HG03066 (cell line): ENCODE measurements around the gene CPA3.

Experiments
- ATAC-seq: cut with Tn5 transposase; IDR thresholded peaks from one replicate; pipeline ENCODE4 v1.9.1; 2021; ENCODE audit warnings: low read depth; ENCODE audit not compliant: unreplicated experiment

The CPA3 gene

GRCh38 chr3:148857316-148857715 lies 7.8 kb upstream of the CPA3 start:
- ATAC-seq, result no peak

GRCh38 chr3:148861277-148861869 lies 3.7 kb upstream of the CPA3 start:
- ATAC-seq, result no peak

GRCh38 chr3:148863297-148863696 lies 1.8 kb upstream of the CPA3 start:
- ATAC-seq, result no peak

- no peak for ATAC-seq
These were observed 1.3 kb upstream of the CPA3 start for GRCh38 chr3:148863814-148864213.

DNA sequence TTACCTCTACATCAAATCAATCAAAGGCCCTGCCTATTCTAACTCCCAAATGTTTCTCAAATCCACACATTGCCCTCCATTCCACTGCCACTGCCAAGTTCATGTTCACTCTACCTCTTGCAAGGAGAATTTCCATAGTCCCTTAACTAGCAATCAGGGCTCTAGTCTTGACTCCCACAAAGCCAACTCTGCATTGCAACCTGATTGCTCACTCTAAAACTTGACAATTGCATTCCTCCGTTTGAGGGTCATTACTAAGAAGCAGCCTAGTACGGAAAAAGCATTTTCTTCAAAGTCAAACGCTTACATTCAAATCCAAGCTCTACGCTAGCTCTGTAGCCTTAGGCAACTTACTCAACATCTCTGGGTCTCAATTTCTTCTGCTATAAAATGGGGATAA lies 1.2 kb downstream of the CPA3 start:
- no peak for ATAC-seq

DNA sequence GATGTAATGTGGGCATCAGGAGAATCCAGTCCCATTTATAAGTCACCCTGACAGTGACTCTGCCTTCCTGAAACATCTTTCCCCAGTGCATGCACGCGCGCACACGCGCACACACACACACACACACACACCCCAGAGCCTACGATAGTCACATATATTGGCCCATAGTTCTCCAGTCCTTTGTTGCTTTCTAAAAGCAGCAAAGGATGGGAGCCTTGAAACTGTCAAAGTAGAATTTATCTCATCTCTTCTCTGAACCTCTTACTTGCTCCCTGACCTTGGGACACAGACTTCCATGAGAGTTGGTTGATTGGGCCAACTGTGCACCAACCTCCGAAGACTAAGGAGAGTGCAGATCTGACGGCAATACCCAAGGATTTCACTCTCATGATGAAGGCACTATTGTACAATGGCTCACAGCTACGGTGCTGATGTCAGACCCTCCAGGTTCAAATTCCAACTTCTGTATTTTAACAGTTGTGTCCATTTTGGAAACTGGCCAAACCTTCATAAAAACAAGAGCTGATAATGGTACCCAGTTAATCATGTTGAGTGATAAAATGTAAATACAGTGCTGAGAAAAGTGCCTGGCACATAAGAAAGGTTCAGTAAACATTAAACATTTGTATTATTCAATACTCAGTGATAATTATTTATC lies 8.3 kb downstream of the CPA3 start:
- ATAC-seq, result no peak

GRCh38 chr3:148873977-148874376 lies 8.9 kb downstream of the CPA3 start:
- no peak for ATAC-seq

DNA sequence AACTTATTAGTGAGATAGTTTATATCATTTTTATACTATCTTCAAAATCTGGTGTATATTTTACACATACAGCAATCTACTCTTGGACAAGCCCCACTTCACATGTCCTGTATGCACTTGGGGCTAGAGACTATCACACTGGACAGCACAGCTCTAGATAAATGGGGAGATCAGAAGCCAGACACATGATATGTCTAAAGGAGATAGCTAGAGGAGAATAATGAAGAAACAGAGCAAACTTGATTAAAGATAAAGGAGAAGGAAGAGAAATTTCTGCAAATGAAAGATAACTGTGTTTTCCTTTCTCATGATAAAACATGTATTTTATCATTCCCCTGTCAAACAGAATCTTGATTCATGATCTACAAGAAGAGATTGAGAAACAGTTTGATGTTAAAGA lies 13.0 kb downstream of the CPA3 start:
- ATAC-seq, result no peak

GRCh38 chr3:148879256-148879655 lies 14.2 kb downstream of the CPA3 start:
- ATAC-seq, result no peak

GRCh38 chr3:148880681-148881080 lies 15.6 kb downstream of the CPA3 start:
- ATAC-seq, result no peak

GRCh38 chr3:148881286-148881685 lies 16.2 kb downstream of the CPA3 start:
- ATAC-seq, result no peak

DNA sequence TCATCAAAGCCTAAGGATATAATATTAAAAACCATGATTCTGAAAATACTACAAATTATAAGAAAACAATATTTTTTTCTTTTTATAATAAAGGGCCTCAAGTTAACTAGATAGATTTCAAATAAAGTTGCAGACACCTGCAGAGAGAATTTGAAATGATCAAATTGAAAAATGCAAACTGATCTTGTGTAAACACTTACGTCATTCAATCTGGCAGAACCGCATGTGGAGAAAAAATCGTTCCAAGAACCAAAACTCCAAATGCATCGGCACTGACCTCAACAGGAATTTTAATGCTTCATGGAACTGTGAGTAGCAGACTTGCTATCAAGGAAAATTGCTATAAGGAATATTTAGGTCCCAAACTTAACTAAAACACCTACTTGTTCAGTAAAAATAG lies 17.2 kb downstream of the CPA3 start:
- no peak for ATAC-seq

- ATAC-seq, result no peak
These were observed 18.1 kb downstream of the CPA3 start for GRCh38 chr3:148883163-148883562.

GRCh38 chr3:148884261-148884660 lies 19.2 kb downstream of the CPA3 start:
- ATAC-seq, result no peak

GRCh38 chr3:148889828-148890227 lies 24.7 kb downstream of the CPA3 start:
- no peak for ATAC-seq

GRCh38 chr3:148896062-148896461 lies 31.0 kb downstream of the CPA3 start:
- ATAC-seq, result no peak

GRCh38 chr3:148901987-148902791 lies 37.1 kb downstream of the CPA3 start:
- no peak for ATAC-seq

GRCh38 chr3:148903022-148903442 lies 37.9 kb downstream of the CPA3 start:
- ATAC-seq, result no peak

DNA sequence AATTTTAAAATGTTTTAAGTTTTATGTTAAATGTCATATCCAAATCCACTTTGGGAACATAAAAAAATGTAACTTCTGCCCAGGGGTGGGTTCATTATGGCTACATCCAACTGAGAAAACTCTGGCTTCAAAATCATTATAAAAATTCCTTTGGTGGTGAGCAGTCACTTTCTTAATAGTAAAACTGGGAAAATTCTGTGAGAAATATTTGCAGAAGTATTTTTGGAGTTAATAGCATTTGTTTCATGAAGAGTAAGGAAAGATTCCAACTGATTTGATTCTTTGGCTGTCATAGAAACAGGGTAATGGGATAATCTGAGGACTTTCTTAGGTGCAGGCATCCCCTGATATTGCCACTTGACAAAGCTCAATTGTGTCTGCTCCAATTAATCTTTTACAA lies 38.8 kb downstream of the CPA3 start:
- no peak for ATAC-seq

DNA sequence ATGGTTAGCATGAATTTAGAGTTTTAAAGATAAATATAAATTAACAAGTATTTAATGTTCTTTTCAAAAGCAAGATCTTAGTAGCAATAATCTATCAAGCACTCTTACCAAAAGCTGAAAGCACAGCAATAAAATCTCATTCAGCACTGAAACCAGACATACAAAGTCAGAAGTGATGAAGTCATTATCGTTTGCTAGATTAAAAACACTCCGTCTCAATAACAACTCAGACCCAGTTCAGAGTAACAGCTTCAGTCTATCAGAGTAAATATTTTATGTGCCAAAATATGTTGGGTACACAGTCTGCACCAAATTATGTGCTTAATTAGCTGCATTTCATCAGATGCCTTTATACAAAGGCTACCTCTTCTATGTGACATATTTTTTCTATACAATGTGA lies 41.6 kb downstream of the CPA3 start:
- ATAC-seq, result no peak

GRCh38 chr3:148911173-148911572 lies 46.1 kb downstream of the CPA3 start:
- ATAC-seq, result no peak

GRCh38 chr3:148911592-148911991 lies 46.5 kb downstream of the CPA3 start:
- ATAC-seq, result no peak
